Epithelial cell of esophagus (primary cell): ENCODE measurements around the gene SLC48A1.

Experiments used
- DNase-seq: peaks from one replicate; pipeline ENCODE4 v3.0.0; 2010; ENCODE audit warnings: low read depth
- H3K4me3 ChIP-seq: 2 replicates; pipeline ENCODE4 v1.5.1; 2011; ENCODE audit warnings: mild to moderate bottlenecking, low read length, control low read depth
- TF ChIP-seq, protein P1 (sequence below): IDR thresholded peaks from 2 replicates; pipeline ENCODE4 v1.5.1; 2011; ENCODE audit warnings: low read depth, mild to moderate bottlenecking, low read length, control low read depth, inconsistent platforms; ENCODE audit not compliant: insufficient read depth; ENCODE audit errors: missing control alignments

SLC48A1 gene

GRCh38 chr12:47789712-47790489 is 16.9 kb downstream of the SLC48A1 start:
- H3K4me3 ChIP-seq = no peak overlapping the region
- TF ChIP-seq, protein P1, sequence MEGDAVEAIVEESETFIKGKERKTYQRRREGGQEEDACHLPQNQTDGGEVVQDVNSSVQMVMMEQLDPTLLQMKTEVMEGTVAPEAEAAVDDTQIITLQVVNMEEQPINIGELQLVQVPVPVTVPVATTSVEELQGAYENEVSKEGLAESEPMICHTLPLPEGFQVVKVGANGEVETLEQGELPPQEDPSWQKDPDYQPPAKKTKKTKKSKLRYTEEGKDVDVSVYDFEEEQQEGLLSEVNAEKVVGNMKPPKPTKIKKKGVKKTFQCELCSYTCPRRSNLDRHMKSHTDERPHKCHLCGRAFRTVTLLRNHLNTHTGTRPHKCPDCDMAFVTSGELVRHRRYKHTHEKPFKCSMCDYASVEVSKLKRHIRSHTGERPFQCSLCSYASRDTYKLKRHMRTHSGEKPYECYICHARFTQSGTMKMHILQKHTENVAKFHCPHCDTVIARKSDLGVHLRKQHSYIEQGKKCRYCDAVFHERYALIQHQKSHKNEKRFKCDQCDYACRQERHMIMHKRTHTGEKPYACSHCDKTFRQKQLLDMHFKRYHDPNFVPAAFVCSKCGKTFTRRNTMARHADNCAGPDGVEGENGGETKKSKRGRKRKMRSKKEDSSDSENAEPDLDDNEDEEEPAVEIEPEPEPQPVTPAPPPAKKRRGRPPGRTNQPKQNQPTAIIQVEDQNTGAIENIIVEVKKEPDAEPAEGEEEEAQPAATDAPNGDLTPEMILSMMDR = no peak

DNA sequence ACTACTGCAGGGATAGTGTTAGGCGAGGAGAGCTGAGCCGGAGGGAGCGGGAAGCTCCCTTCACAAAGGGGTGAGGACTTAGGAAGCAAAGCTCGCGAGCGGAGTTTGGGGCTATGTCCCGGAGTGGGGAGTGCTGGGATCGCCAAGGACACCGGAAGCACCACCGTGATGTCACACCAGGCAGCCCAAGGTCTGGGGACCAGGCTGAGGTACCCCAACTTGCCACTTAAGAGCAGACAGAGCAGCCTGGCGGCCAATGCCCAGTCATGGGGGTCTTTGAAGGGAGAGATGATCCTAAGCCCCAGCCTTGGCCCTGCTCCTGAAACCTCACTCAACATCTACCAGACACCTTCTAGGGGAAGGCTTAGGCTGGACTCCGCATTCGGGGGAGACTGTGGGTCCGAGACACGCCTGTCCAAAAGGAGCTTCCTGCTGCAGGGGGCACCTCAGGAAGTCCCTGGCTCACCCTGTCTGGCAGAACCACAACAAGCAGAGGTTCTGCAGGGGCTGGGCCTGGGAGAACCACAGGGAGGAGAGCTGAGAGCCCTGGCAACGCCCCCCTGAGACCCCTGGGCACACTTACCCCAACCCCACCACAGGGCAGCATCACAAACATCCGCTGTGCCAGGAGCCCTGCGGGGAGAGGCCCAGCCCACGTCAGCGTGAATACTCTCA is 17.8 kb downstream of the SLC48A1 start:
- H3K4me3 ChIP-seq = no peak overlapping the region
- DNase-seq = no peak
- TF ChIP-seq, protein P1 = no peak

More at GRCh38 chr12:47789712-47790489, 16.9 kb downstream of the SLC48A1 start:
- DNase-seq = no peak

DNA sequence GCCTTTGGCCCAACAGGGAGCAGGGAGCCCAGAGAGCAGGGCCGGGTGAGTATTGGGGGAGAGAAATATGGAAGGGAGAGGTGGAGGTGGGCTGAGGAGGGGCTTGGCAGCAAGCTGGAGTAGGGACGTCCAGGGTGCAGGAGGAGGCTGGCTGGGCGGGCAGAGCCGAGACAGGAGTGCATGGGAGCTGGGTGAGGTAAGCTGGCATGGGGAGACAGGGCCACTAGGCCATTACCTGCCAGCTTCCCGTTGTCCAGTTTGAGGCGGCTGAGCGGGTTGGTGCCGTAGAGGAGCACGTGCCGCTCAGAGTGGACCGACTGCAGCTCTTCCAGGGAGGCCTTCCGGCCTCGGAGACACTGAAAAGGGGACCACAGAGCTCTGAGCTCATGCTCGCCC is 18.3 kb downstream of the SLC48A1 start:
- TF ChIP-seq, protein P1 = no peak
- H3K4me3 ChIP-seq = no peak overlapping the region
- DNase-seq = no peak

DNA sequence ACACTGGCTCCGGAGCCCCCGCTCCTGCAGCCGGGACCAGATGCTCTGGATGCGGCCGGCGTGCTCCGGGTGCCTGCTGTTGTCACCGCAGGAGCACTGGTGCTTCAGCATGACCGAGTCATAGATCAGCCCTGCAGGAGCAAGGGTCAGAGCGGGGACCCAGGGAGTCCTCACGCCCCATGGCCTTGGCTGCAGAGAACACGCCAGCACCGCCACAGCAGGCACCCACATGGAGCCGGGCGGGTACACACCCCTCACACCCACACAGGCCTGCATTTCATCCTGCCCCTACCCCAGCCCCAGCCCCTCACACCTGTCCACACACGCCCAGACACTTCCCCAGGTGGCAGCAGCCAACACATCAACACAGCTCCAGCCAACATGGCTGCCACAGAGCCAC is 18.8 kb downstream of the SLC48A1 start:
- no peak overlapping the region for H3K4me3 ChIP-seq
- DNase-seq = no peak
- TF ChIP-seq, protein P1 = no peak

DNA sequence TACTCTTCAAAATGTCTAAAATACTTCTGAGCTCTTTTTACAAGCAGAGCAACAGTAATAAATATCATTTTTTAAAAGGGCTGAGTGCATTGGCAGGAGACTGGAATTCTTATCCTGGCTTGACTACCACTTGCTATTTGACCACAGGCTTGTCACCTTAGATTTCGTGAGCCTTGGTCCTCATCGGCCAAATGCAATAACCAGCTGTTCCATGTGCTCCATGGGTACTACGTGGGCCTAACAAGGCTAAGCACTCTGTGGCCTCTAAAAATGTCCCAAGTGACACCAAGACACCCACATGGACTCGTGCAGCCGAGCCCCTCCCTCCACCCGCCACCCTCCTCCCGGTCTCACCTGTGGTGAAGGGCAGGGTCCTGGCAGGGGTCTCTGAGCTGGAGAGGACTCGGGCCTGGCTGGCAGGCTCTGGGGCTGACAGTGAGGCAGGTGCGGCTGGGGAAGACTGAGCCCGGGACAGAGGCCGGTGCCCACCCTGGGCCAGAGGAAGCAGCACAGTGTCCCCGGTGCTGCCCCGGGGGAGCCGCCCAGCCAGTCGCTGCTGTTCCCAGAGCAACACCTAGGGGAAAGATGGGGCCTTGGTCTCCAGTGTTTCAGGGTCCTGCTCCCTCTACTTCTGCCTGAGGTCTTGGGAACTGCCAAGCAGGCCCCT is 20.1 kb downstream of the SLC48A1 start:
- H3K4me3 ChIP-seq = no peak overlapping the region
- TF ChIP-seq, protein P1 = no peak
- no peak for DNase-seq

DNA sequence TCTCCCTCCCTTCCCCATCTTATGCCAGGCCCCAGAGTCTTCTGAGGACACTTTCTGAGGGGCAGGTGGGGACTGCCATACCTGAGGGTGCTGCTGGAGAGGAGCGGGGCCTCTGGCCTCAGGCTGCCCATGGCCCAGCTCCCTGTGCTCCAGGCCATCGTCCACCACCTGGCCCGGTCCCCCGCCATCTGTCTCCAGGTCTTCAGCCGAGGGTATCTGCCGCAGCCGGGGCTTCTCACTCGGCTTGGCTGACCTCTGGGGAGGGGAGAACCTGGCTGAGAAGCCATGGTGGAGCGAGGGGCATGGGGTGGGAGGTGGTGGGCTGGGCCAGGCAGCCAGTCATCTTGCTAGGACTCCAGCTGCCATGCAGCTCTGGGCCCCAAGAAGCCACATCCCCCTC is 21.6 kb downstream of the SLC48A1 start:
- DNase-seq = no peak
- TF ChIP-seq, protein P1 = no peak
- H3K4me3 ChIP-seq = no peak overlapping the region
